HepG2 (cell line): Measurements from ENCODE around the gene NDNF.

Experiments
- PHB2 ChIP-seq: fragments of 450-650 bp; IDR thresholded peaks from 2 replicates; pipeline ENCODE4 v1.6.1; 2018; ENCODE audit not compliant: partially characterized antibody
- POLR2A ChIP-seq, 2 experiments: IDR thresholded peaks; 2 replicates each; pipeline ENCODE4 v1.6.1; 2011; ENCODE audit warnings: low read depth in 2 of 2, low read length in 2 of 2, mild to moderate bottlenecking in 1 of 2, moderate library complexity in 1 of 2; ENCODE audit not compliant: insufficient read depth in 1 of 2

DNA sequence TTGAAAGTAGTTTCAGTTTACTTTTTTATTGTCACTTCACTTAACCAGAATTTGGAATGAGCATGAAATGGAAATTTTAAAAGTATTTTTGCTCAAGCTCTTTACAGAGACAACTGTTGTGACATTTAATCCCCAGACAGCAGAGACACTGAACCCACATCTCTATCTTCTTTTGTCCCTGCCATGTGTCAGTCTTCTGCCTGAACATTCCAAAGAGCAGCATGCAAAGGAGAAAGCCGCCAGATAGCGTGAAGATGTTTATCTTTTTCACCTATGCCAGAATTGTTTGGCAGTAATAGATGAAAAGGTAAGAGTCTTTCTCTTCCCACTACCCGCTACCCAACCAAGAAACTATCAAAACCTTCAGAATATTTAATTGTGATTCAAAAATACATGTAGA, 46.8 kb downstream of the NDNF start:
- no peak for TF ChIP-seq PHB2
- TF ChIP-seq POLR2A (IDR thresholded peaks at IDR 0.05; ENCODE audit: insufficient read depth in 1 of 2, low read depth in 2 of 2, low read length in 2 of 2): no peak
